Measurements from ENCODE around the gene SV2C.

DNA sequence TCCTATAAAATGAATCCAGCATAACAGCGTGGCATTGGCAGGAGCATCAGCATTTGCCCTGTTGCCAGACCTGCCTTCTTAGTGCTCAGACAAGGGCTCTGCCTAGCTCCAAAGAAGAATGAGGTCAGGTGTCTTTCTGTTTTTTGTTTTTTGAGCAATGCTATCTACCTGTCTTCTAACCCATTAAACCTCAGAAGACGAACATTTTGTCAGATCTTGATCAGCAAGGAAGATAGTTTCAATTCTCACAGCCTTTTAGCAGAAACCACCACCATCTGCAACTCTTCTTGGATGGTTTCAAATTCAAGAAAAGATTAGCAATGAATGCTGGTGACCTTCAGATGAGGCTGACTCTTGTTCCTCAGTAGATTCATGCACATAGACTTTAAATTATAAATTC, 216.4 kb downstream of the SV2C start:
- TF ChIP-seq, protein P1, sequence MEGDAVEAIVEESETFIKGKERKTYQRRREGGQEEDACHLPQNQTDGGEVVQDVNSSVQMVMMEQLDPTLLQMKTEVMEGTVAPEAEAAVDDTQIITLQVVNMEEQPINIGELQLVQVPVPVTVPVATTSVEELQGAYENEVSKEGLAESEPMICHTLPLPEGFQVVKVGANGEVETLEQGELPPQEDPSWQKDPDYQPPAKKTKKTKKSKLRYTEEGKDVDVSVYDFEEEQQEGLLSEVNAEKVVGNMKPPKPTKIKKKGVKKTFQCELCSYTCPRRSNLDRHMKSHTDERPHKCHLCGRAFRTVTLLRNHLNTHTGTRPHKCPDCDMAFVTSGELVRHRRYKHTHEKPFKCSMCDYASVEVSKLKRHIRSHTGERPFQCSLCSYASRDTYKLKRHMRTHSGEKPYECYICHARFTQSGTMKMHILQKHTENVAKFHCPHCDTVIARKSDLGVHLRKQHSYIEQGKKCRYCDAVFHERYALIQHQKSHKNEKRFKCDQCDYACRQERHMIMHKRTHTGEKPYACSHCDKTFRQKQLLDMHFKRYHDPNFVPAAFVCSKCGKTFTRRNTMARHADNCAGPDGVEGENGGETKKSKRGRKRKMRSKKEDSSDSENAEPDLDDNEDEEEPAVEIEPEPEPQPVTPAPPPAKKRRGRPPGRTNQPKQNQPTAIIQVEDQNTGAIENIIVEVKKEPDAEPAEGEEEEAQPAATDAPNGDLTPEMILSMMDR (conservative IDR thresholded peaks at IDR 0.05 in 1 of 2, IDR thresholded peaks at IDR 0.05 in 1 of 2; ENCODE audit: extremely low read depth in 1 of 2, insufficient read depth in 1 of 2, low read depth in 1 of 2, low read length in 2 of 2): no peak
- TF ChIP-seq EZH2 (IDR thresholded peaks at IDR 0.05; ENCODE audit: borderline replicate concordance, low read length): no peak

Measured in mammary epithelial cell (primary cell).